GM19328 (cell line): ENCODE results near the gene ODF2L.

ENCODE experiments used
- ATAC-seq: cut with Tn5 transposase; IDR thresholded peaks from one replicate; pipeline ENCODE4 v1.9.1; 2021; ENCODE audit warnings: mild to moderate bottlenecking, moderate library complexity; ENCODE audit not compliant: unreplicated experiment

The ODF2L gene, protein sequence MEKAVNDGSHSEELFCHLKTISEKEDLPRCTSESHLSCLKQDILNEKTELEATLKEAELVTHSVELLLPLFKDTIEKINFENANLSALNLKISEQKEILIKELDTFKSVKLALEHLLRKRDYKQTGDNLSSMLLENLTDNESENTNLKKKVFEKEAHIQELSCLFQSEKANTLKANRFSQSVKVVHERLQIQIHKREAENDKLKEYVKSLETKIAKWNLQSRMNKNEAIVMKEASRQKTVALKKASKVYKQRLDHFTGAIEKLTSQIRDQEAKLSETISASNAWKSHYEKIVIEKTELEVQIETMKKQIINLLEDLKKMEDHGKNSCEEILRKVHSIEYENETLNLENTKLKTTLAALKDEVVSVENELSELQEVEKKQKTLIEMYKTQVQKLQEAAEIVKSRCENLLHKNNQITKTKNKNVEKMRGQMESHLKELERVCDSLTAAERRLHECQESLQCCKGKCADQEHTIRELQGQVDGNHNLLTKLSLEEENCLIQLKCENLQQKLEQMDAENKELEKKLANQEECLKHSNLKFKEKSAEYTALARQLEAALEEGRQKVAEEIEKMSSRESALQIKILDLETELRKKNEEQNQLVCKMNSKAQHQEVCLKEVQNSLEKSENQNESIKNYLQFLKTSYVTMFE

GRCh38 chr1:86395751-86396497, at the start of gene ODF2L:
TSS of gene ODF2L (minus strand) at chr1:86396323. CDS start at chr1:86387027, 9,296 bp downstream.
- ATAC-seq = peak; percentile 100

DNA sequence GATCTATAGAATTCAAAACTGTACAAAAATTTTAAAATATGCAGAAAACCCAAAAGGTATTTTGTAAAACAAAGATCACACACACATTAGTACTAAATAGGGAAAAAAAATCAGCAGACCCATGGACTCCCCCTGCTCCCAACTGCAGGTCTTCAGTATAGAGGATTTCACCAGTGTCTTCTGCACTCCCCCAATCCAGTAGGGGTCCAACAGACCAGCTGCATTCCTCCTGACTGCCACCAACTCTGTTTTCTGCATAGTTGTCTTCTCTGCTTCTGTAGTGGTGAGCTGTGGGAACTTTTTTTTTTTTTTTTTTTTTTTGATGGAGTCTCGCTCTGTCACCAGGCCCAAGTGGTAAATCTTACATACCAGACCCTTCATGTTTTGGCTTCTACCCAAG, 49.8 kb upstream of the ODF2L start:
- no peak for ATAC-seq

DNA sequence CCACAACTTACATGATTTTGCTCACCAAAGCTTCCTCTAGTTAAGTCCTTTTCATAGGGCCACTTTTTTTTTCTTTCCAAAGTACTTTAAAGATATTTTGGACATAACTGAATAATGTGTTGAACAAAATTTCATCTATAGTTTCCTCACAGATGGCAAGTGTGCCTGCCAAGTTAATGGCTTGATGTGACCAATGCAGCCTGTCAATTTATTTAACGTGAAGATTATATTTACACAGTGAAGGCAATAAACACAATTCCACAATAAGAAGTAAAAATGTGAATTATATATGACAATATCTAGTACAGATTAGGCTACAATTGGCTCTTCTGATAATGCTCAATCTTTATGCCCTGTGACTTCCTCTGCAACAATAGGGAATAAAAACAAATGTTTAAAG, 45.9 kb upstream of the ODF2L start:
- ATAC-seq = no peak

GRCh38 chr1:86441581-86441980, 45.5 kb upstream of the ODF2L start:
- ATAC-seq = no peak

- no peak for ATAC-seq
Measured at GRCh38 chr1:86436041-86436440, 39.9 kb upstream of the ODF2L start.

- no peak for ATAC-seq
Measured at GRCh38 chr1:86435327-86435726, 39.2 kb upstream of the ODF2L start.

- ATAC-seq = no peak
Measured at GRCh38 chr1:86434059-86434458, 37.9 kb upstream of the ODF2L start.

- no peak for ATAC-seq
Measured at GRCh38 chr1:86430376-86430775, 34.3 kb upstream of the ODF2L start.

GRCh38 chr1:86429835-86430234, 33.7 kb upstream of the ODF2L start:
- no peak for ATAC-seq

DNA sequence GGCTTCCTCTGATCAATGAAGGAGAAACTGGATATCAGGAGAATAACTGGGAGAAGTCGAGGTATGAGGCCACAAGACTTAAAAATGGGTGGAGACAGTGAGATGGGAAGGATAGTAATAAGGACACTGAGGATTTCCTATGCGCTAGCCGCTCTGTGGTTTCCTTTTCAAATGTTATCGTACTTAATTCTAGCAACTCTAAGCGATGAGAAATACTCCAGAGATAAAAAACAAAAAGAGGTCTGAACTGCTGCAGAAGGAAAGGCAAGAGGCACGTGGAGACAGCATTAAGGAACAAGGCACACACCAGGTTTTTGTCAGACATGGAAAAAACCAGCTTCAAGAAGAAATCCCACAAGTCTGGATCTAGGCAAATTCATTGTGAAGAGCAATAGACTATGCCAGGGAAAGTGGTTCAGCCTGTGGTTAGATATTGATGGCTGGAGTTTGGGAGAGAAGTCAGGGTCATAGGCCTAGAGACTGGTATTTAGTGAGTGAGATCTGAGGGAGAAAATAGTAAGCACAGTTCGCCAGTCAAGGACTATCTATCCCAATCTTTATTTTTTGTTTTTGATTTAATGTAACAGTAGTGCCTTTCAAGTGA, 33.1 kb upstream of the ODF2L start:
- no peak for ATAC-seq

GRCh38 chr1:86423873-86424272, 27.8 kb upstream of the ODF2L start, which contains the start of gene CLCA2:
TSS of gene CLCA2 (plus strand) at chr1:86424171. CDS start at chr1:86424248, 77 bp downstream.
- no peak for ATAC-seq

- no peak for ATAC-seq
Measured at GRCh38 chr1:86423473-86423872, 27.4 kb upstream of the ODF2L start.

DNA sequence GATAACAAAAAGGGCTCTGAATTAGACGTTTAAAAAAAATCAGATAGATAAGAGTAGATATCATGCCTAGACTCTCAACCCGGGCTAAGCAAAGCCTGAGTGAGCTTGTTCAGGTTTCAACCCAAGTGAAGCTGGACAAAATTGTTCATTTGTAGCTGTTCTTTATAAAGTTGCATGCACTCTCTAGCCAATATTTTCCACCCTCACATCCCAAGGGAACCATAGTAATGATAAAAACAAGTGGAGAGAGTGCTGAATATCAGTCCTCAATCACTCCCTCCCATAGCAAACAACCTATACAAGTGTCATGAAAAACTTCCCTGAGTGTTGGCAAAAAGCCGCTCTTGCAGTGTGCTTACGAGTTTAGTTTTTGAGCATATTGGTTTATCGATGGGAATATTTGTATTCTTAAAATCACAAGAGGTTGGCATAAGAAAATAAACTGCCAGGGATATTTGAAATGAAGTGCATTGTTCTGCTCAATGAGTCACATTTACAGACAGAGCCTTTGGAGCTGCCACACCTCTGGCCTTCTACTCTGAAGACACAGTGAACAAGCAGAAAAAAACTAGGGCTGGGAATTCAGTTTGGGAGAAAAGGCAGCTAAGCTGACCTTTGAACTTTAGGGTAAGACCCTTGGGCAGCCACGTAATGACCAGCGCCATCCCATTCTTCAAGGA, 25.6 kb upstream of the ODF2L start:
- ATAC-seq = no peak

- ATAC-seq = peak; percentile 79
Measured at GRCh38 chr1:86419277-86419903, 23.3 kb upstream of the ODF2L start.

GRCh38 chr1:86416343-86416742, 20.2 kb upstream of the ODF2L start:
- no peak for ATAC-seq

DNA sequence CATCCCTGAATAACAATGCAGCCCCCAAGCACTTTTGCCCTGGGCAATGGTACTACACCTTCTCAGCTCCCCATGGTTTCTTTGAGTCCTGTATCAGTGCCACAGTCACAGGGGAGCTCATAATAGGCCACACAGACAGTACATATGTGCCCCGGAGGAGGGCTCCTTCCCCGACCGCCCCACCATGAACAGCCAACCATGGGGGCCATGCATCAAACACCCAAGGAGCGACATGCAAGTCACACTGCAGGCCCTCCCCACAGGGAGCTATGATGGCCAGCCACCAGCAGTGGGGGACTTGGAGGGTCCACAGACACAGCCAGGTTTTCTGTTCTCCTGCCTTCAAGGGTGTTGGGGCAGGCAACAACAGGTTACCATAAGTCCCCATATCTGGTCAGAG, 14.8 kb upstream of the ODF2L start:
- ATAC-seq = no peak

- no peak for ATAC-seq
Measured at GRCh38 chr1:86409416-86410021, 13.4 kb upstream of the ODF2L start.

DNA sequence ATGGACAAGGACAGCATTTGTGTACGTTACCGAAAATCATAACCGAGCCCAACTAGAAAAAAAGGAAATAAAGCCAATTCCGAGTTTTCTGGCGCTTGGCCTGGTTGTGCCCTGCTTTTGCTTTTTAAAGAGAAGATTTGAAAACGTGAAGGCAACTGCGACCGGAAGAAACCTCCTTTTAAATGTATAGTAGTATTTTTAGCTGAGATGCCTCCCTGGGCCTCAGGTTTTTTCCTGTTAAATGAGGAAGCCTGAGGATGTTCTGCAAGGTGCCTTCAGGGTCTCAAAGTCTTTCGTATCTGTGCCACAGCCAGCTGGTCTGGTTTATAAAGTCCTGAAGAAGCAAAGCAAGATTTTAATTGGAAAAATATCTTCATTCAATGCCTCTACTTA, 371 bp upstream of the ODF2L start:
- ATAC-seq = peak; percentile 6

DNA sequence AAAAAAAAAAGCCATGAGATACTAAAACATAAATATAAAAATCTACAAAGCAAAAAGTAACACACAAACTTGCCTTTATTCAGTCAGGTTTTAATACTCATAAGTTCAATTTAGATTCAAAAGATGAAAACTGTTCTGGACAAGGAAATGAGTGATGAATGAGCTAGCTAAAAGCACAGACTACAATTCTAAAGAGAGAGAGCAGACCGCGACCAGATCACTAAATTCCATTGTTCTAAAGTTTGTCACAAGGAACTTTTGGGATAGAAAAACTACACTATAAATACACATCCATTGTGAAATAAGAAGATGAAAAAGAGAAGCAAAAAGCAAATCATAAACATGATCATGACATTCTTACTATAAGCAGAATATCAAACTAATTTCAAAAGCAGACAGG, 1.7 kb downstream of the ODF2L start:
- no peak for ATAC-seq

DNA sequence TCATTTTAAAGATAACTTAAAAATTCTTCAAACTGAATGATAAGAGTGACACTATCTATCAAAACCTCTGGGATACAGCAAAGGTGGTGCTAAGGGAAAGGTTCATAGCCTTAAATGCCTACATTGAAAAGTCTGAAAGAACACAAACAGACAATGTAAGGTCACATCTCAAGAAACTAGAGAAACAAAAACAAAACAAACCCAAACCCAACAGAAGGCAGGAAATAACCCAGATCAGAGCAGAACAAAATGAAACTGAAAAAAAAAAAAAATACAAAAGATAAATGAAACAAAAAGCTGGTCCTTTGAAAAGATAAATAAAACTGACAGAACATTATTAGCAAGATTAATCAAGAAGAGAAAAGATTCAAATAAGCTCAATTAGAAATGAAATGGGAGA, 6.8 kb downstream of the ODF2L start:
- ATAC-seq = peak; percentile 77
